Liver (tissue), 9 donors: ENCODE measurements around the gene COBL. TPM values are rescaled to one million over a fixed set of nuclear protein-coding genes. Genes with fewer than 3 reads are reported as not detected.

Experiments
- DNase-seq: peaks from one replicate; pipeline ENCODE4 v3.0.0-alpha.2; 2017; ENCODE audit warnings: low spot score
- H3K27ac ChIP-seq, 2 donors: one replicate each; pipeline ENCODE4 v1.7.0; 2013; ENCODE audit warnings: inconsistent platforms in 2 of 2, low read length in 2 of 2, control low read depth in 1 of 2, low read depth in 1 of 2, mild to moderate bottlenecking in 1 of 2
- H3K27me3 ChIP-seq, 4 donors: one replicate each; pipeline versions ENCODE4 v1.6.1 to v1.7.0; 2013; ENCODE audit warnings: low read length in 3 of 4, inconsistent platforms in 1 of 4, mild to moderate bottlenecking in 1 of 4, moderate library complexity in 1 of 4; ENCODE audit not compliant: control insufficient read depth in 4 of 4, insufficient read depth in 4 of 4
- H3K36me3 ChIP-seq, 4 donors: one replicate each; pipeline versions ENCODE4 v1.6.1 to v1.7.0; 2013; ENCODE audit warnings: low read length in 3 of 4, mild to moderate bottlenecking in 3 of 4, low read depth in 1 of 4, moderate library complexity in 1 of 4; ENCODE audit not compliant: control insufficient read depth in 4 of 4, insufficient read depth in 3 of 4
- H3K4me1 ChIP-seq, 4 donors: one replicate each; pipeline versions ENCODE4 v1.6.1 to v1.7.0; 2013; ENCODE audit warnings: low read length in 3 of 4, mild to moderate bottlenecking in 3 of 4, moderate library complexity in 1 of 4; ENCODE audit not compliant: control insufficient read depth in 4 of 4, insufficient read depth in 4 of 4
- H3K4me3 ChIP-seq, 3 donors: one replicate each; pipeline versions ENCODE4 v1.6.1 to v1.7.0; 2013; ENCODE audit warnings: low read length in 3 of 3, control low read depth in 1 of 3, low read depth in 1 of 3, mild to moderate bottlenecking in 1 of 3
- H3K9ac ChIP-seq, 2 donors: one replicate each; pipeline ENCODE4 v1.7.0; 2013; ENCODE audit warnings: low read length in 2 of 2, mild to moderate bottlenecking in 2 of 2, moderate library complexity in 2 of 2, control low read depth in 1 of 2, low read depth in 1 of 2
- H3K9me3 ChIP-seq, 4 donors: one replicate each; pipeline versions ENCODE4 v1.6.1 to v1.7.0; 2013; ENCODE audit warnings: low read length in 3 of 4; ENCODE audit not compliant: control insufficient read depth in 4 of 4
- ATF3 ChIP-seq: IDR thresholded peaks from 2 replicates; pipeline ENCODE4 v1.6.1; 2016; ENCODE audit warnings: antibody characterized with exemption
- CTCF ChIP-seq: fragments of 150-350 bp; IDR thresholded peaks from 2 replicates; pipeline ENCODE4 v1.5.1; 2017; ENCODE audit warnings: improper control_type of control experiment, low read depth, low read length; ENCODE audit not compliant: missing input control
- EGR1 ChIP-seq, 2 donors: IDR thresholded peaks; 2 replicates each; pipeline ENCODE4 v1.6.1; 2016 to 2018; ENCODE audit warnings: antibody characterized with exemption in 2 of 2, low read depth in 2 of 2
- FOXA1 ChIP-seq: IDR thresholded peaks from 2 replicates; pipeline ENCODE4 v1.6.1; 2016; ENCODE audit warnings: antibody characterized with exemption
- FOXA2 ChIP-seq: IDR thresholded peaks from 2 replicates; pipeline ENCODE4 v1.6.1; 2016; ENCODE audit warnings: antibody characterized with exemption
- GABPA ChIP-seq, 2 donors: IDR thresholded peaks in 1 of 2; conservative IDR thresholded peaks in 1 of 2; 2 replicates each; pipeline ENCODE4 v1.6.1; 2016; ENCODE audit warnings: antibody characterized with exemption in 2 of 2, mild to moderate bottlenecking in 1 of 2, moderate library complexity in 1 of 2
- HNF4A ChIP-seq, 2 donors: conservative IDR thresholded peaks; 2 replicates each; pipeline ENCODE4 v1.6.1; 2016; ENCODE audit warnings: antibody characterized with exemption in 2 of 2, mild to moderate bottlenecking in 2 of 2
- HNF4G ChIP-seq: IDR thresholded peaks from 2 replicates; pipeline ENCODE4 v1.6.1; 2016; ENCODE audit warnings: antibody characterized with exemption
- JUND ChIP-seq, 2 donors: IDR thresholded peaks; 2 replicates each; pipeline ENCODE4 v1.6.1; 2016; ENCODE audit warnings: antibody characterized with exemption in 2 of 2
- NR2F2 ChIP-seq: IDR thresholded peaks from 2 replicates; pipeline ENCODE4 v1.6.1; 2016; ENCODE audit warnings: antibody characterized with exemption
- RAD21 ChIP-seq, 2 donors: IDR thresholded peaks; 2 replicates each; pipeline ENCODE4 v1.6.1; 2016; ENCODE audit warnings: antibody characterized with exemption in 2 of 2, mild to moderate bottlenecking in 2 of 2
- REST ChIP-seq: IDR thresholded peaks from 2 replicates; pipeline ENCODE4 v1.6.1; 2016; ENCODE audit warnings: antibody characterized with exemption, mild to moderate bottlenecking
- RXRA ChIP-seq, 2 donors: IDR thresholded peaks; 2 replicates each; pipeline ENCODE4 v1.6.1; 2017 to 2018; ENCODE audit warnings: antibody characterized with exemption in 2 of 2, mild to moderate bottlenecking in 1 of 2
- SP1 ChIP-seq: IDR thresholded peaks from 2 replicates; pipeline ENCODE4 v1.6.1; 2018; ENCODE audit warnings: antibody characterized with exemption, mild to moderate bottlenecking
- TAF1 ChIP-seq: conservative IDR thresholded peaks from 2 replicates; pipeline ENCODE4 v1.6.1; 2016; ENCODE audit warnings: antibody characterized with exemption, mild to moderate bottlenecking
- ZBTB33 ChIP-seq: IDR thresholded peaks from 2 replicates; pipeline ENCODE4 v1.6.1; 2016; ENCODE audit warnings: antibody characterized with exemption
- WGBS: extraction: QIAGEN DNeasy Blood & Tissue Kit; methylation state at CpG from one replicate; pipeline ENCODE4 v1.1.7; 2013; 5-methylcytosine and 5-hydroxymethylcytosine counted together
- polyA plus RNA-seq, 2 donors: library from polyadenylated mRNA; stranded (reverse) in 1 of 2; unstranded in 1 of 2; fragments of 200-250 nt in 1 of 2; fragments of >200 nt in 1 of 2; fragmentation: Nextera tagmentation in 1 of 2; extraction: Ambion mirVana in 1 of 2; gene quantifications; one replicate each; pipeline versions ENCODE4 v1.2.1 to v1.2.3, GENCODE V29; 2013 to 2015
- total RNA-seq, 2 donors: library from RNA; depleted of rRNA; stranded (reverse); fragments of >200 nt; gene quantifications; one replicate each; pipeline ENCODE4 v1.2.3, GENCODE V29; 2014
- donor health status: healthy.
- donor health status: healthy.
- donor health status: healthy.
- donor health status: healthy.
- donor health status: healthy.

COBL gene
- total and polyA plus RNA-seq, 4 donors = 5.8 to 18.7 (median 10.7) TPM

GRCh38 chr7:51186531-51186930, 130.1 kb downstream of the COBL start:
- Histone ChIP-seq H3K9ac (no peak overlapping the region), H3K4me1 (no peaks in the 10 kb centered on the region), H3K27me3 (no peaks in the 10 kb centered on the region), H3K4me3 (no peak overlapping the region), H3K27ac (no peak overlapping the region), H3K9me3 (no peaks in the 10 kb centered on the region), H3K36me3 (peaks cover 5 to 25% (median 9%) of the 10 kb centered on the region in 4 donors)
- WGBS = 88% methylated on average over 5 of the region's 5 CpGs
- TF ChIP-seq REST (no peak), FOXA1 (no peak), TAF1 (no peak), GABPA (IDR thresholded peaks at IDR 0.05 in 1 of 2, conservative IDR thresholded peaks at IDR 0.05 in 1 of 2) (no peak), NR2F2 (no peak), EGR1 (IDR thresholded peaks at IDR 0.05; ENCODE audit: low read depth in 2 of 2) (no peak), JUND (IDR thresholded peaks at IDR 0.05) (no peak), HNF4G (no peak), RXRA (IDR thresholded peaks at IDR 0.05) (no peak), FOXA2 (no peak), CTCF (no peak), RAD21 (IDR thresholded peaks at IDR 0.05) (no peak), SP1 (no peak)
- DNase-seq = no peak

GRCh38 chr7:51182636-51183166, 133.9 kb downstream of the COBL start:
- DNase-seq = no peak
- Histone ChIP-seq H3K9me3 (no peaks in the 10 kb centered on the region), H3K4me1 (no peaks in the 10 kb centered on the region), H3K36me3 (peaks cover 0 to 11% (median 3%) of the 10 kb centered on the region in 4 donors), H3K9ac (no peak overlapping the region), H3K4me3 (no peak overlapping the region), H3K27me3 (no peaks in the 10 kb centered on the region), H3K27ac (no peak overlapping the region)
- TF ChIP-seq SP1 = no peak
- no peak for TF ChIP-seq HNF4G
- no peak for TF ChIP-seq ATF3
- no peak for TF ChIP-seq NR2F2
- no peak for TF ChIP-seq FOXA2
- no peak for TF ChIP-seq HNF4A (conservative IDR thresholded peaks at IDR 0.05)
- TF ChIP-seq ZBTB33 = no peak
- TF ChIP-seq TAF1 = no peak
- no peak for TF ChIP-seq FOXA1
- WGBS = 75% methylated on average over 6 of the region's 6 CpGs
